Stimulated activated CD4-positive, alpha-beta T cell treated with anti-CD3 and anti-CD28 coated beads, Interleukin-12 subunit alpha, Interleukin-12 subunit beta, amount 100 ng/mL, for 48 hours (primary cell): ENCODE results near the gene ST13.
"Not testable (repeated sequence)": the region's sequence is repeated elsewhere in the genome, so short reads cannot be mapped to it uniquely, and the experiment has no call there.

Experiments used
- DNase-seq, 3 donors: peaks; one replicate each; pipeline ENCODE4 v3.0.0-alpha.2; 2020; ENCODE audit warnings: low read depth in 2 of 3, low spot score in 1 of 3

The ST13 gene

GRCh38 chr22:40844951-40845350 lies 11.5 kb downstream of the ST13 start:
- no peak for DNase-seq

- DNase-seq = no peak
Observed at GRCh38 chr22:40838486-40838885, 18.0 kb downstream of the ST13 start.

GRCh38 chr22:40834619-40835018 lies 21.8 kb downstream of the ST13 start:
- DNase-seq = no peak

- no peak for DNase-seq
Observed at GRCh38 chr22:40829131-40829530, 27.3 kb downstream of the ST13 start.

GRCh38 chr22:40826984-40827741 lies 29.3 kb downstream of the ST13 start:
- DNase-seq = no peak

GRCh38 chr22:40826292-40826691 lies 30.1 kb downstream of the ST13 start:
- DNase-seq = not testable (repeated sequence)

GRCh38 chr22:40823426-40823825 lies 33.0 kb downstream of the ST13 start:
- no peak for DNase-seq

GRCh38 chr22:40819599-40820140 lies 36.8 kb downstream of the ST13 start:
- DNase-seq = peak in 1 of 3 donors; percentile 5

- peak; percentile 74 to 84 (median 80) for DNase-seq
Observed at GRCh38 chr22:40818747-40819598, 37.5 kb downstream of the ST13 start, which contains the start of gene SLC25A17. Gene SLC25A17, minus strand, starts transcription at chr22:40819346. Its CDS starts 98 bp downstream, at chr22:40819248.

- peak in 2 of 3 donors; percentile 5 to 9 for DNase-seq
Observed at GRCh38 chr22:40818192-40818746, 38.2 kb downstream of the ST13 start.

GRCh38 chr22:40817737-40818136 lies 38.7 kb downstream of the ST13 start:
- DNase-seq = no peak

GRCh38 chr22:40813912-40814315 lies 42.5 kb downstream of the ST13 start:
- no peak for DNase-seq

GRCh38 chr22:40808018-40808841 lies 48.2 kb downstream of the ST13 start:
- no peak for DNase-seq

GRCh38 chr22:40806711-40807110 lies 49.7 kb downstream of the ST13 start:
- DNase-seq = no peak

- DNase-seq = no peak
Observed at GRCh38 chr22:40805699-40806203, 50.7 kb downstream of the ST13 start.

- DNase-seq = no peak
Observed at GRCh38 chr22:40805239-40805638, 51.2 kb downstream of the ST13 start.

- DNase-seq = no peak
Observed at GRCh38 chr22:40803321-40803720, 53.1 kb downstream of the ST13 start.

GRCh38 chr22:40799008-40799407 lies 57.4 kb downstream of the ST13 start:
- no peak for DNase-seq

- DNase-seq = no peak
Observed at GRCh38 chr22:40797427-40797826, 59.0 kb downstream of the ST13 start.

GRCh38 chr22:40792451-40792850 lies 64.0 kb downstream of the ST13 start:
- DNase-seq = no peak
